Stimulated activated CD4-positive, alpha-beta T cell treated with anti-CD3 and anti-CD28 coated beads, Interleukin-1b, Interleukin-23, amount 100 ng/mL, for 4 hours (primary cell): ENCODE results near the gene ITPR1.

ENCODE experiments used
- DNase-seq, 2 donors: peaks; one replicate each; pipeline ENCODE4 v3.0.0-alpha.2; 2020; ENCODE audit warnings: low read depth in 2 of 2

ITPR1 gene

DNA sequence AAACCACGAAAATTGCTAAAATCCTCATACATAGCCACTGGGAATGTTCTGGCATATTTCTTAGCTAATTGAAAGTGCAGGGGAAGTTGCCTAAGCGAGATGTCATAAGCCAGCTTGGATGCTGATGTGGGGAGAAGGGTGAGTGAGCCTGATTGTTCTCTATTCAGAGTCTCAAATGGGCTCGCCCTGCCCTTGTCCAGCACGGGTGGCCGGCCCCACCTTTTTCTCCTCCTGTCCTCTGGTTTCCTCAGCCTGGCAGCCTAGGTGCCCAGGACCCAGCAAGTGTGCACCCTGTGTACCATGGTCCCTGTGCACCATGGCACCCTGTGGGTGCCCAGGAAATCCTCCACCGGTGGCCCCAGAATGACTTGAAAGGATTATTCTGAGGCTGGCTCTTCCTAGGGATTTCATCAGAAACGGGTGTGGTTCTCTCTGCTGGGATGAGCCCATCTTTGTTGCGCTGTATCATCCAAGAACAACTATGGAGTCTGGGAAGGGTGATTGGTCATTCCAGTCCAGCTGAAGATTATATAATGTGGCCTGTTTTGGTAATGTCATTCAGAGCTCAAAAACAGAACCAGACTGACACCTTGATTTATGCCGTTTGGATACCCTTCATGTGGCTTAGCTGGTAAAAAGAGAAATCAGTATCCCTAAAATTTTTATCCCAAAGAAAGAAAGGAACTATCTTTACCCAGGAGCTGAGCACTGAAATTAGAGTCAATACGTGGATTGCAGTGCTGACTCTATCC lies 335.3 kb downstream of the ITPR1 start:
- DNase-seq, result no peak

DNA sequence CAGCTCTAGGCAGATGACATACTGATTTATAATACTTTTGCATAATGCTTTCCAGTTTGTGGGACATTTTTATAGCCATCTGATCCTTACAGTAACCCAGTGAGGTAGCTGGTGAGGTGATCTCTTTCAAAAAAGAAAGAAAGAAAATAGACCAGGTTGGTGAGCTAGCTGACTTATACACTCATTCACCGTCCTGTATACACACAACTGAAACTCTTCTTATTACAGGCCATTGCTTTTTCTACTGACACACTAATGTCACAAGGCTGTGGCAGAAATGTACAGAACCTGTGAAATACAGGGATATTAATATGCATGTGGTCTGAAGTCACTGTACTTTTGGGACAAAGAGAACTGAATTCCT lies 335.9 kb downstream of the ITPR1 start:
- no peak for DNase-seq

GRCh38 chr3:4830586-4830914 lies 337.4 kb downstream of the ITPR1 start:
- DNase-seq, result no peak

DNA sequence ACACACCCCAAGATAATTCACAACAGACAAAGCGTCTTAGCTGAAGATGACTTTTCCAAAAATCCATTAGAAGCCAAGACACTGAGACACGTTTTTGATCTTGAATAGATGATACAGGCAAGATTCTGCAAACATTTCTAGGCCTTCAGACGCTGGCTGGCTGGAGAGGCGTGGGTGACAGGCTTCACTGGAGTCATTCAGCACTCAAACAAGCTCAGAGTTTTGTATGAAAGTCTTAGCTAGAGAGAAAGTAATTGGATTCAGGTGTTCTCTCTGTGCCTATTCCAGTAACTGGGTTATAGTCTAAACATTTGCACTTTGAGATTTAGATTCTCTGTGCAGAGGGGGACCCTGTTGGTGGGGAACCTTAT lies 338.4 kb downstream of the ITPR1 start:
- no peak for DNase-seq

DNA sequence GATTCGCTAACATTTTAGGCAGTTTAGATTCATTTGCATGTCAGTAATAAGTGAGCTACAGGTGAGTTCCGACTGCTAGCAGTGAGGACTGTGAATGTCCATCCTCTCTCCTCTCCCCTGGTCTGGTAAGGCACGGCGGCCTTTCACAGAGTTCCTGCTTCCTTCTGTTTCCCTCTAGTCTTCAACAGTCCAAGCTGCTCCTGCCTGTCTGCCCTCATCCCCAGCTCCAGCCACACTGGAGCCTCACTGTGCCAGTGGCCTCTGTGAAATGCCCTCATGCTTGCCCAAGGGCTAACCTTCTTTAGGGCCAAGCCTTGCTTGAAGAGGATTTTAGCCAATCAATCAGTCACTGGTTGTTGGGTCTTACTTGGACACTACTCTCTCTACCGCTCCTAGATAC lies 340.3 kb downstream of the ITPR1 start:
- no peak for DNase-seq

DNA sequence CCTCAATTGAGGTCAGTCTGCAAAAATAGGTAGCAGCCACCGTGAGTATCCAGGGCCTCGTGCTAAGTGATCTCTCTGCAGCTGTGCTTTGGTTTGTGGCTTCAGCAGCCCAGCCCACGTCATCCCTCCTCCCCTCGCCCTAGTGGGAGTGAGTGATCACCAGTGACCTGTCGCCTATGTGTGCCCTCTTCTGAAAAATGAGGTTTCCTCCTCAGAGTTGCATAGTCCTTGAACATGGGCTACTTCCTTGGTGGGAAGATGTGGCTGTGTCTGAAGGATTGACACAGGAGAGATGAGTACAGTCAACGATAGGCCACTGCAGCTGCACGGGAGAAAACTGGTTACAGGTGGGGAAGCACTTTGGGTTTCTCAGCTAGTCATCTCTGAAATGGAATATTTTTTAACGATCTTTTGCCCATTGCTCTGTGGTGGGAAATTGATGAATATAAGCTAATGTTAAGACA lies 341.3 kb downstream of the ITPR1 start:
- peak in 1 of 2 donors; percentile 33 for DNase-seq

DNA sequence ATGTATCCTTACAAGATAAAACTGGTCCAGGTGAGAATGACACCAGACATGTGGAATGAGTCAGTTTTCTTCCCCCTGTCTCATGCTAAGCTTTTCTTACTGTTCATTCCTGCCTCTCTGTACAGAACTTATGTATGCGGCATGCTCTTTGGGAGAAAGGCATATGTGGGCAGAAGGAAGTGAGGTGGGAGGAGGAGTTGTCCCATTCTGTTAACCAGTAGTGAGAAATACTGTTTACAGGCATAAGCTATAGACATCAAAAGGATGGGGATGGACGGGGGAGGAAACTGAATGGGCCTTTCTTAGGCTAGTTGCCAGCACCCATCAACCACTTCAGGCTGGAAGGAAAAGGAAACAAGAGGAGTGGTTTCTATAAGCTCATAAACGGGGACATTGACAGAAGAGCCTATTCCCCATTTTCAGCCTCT lies 342.5 kb downstream of the ITPR1 start:
- no peak for DNase-seq

DNA sequence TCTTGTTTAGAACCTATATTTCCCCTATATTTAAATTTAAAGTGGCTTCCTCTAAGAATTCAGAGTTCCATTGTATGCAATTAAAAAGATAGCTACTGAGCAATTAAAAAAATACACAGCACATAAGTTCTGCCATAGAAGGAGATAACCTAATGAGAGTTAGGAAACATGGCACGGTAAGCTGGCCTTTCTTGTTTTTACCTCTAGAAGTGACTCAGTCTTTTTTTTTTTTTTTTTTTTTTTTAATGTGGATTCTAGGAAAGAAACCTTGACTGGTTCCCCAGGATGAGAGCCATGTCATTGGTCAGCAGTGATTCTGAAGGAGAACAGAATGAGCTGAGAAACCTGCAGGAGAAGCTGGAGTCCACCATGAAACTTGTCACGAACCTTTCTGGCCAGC lies 343.4 kb downstream of the ITPR1 start:
- DNase-seq, result no peak

- DNase-seq, result no peak
Observed at GRCh38 chr3:4837374-4837930, 344.3 kb downstream of the ITPR1 start.

GRCh38 chr3:4838621-4839022 lies 345.5 kb downstream of the ITPR1 start:
- no peak for DNase-seq

DNA sequence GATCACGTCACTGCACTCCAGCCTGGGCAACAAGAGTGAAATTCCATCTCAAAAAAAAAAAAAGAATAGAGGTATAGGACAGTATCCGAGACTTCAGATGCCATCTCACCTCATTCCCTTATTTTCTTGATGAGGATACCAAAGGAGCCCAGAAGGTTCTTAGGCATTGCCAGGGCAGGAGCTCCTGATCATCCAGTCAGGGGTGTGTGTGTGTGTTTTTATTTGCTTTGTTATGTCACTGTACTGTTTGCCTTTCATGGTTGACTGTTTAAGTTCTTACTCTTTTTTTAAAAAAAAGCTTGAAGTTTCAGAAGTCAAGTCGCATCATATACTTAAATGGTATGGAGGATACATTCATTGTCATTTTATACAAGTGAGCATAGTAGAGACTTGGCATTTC lies 346.1 kb downstream of the ITPR1 start:
- DNase-seq, result no peak

DNA sequence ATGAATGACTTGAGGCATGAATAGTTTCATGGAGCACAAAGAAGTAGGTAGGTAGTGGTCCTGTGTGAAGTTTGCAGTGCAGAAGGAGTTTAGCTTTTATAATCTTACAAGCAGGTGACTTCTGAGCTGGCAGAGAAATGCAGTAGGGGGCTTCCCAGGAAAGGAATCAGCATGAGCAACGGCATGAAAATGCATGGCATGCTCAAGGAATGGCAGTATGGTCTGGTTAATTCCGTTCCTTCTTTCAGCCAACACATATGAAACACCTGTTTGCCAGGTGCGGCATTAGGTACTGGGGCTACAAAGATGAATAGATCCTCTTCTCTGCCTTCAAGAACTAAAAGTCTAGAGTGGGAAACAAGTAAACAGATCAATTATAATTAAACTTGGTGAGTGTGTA lies 348.1 kb downstream of the ITPR1 start:
- DNase-seq, result no peak

GRCh38 chr3:4841776-4842440 lies 348.8 kb downstream of the ITPR1 start:
- no peak for DNase-seq

DNA sequence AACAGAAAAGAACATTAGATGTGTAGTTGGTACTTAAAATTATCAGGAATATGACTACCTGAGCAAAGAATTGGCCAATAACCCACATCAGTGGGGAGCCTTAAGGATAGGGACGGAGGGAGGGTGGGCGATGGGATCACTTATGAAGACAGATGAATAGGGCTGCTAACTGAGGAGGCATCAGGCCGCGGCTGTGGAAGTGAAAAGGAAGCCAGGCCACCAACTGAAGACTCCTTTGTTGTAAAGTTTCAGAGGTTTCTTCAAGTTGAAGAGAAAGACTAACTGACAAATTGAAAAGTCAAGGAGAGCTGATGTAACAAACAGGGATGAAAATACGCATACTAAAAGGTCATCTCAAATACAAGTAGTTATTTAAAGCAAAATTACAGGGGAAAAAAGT lies 350.5 kb downstream of the ITPR1 start:
- DNase-seq, result no peak

DNA sequence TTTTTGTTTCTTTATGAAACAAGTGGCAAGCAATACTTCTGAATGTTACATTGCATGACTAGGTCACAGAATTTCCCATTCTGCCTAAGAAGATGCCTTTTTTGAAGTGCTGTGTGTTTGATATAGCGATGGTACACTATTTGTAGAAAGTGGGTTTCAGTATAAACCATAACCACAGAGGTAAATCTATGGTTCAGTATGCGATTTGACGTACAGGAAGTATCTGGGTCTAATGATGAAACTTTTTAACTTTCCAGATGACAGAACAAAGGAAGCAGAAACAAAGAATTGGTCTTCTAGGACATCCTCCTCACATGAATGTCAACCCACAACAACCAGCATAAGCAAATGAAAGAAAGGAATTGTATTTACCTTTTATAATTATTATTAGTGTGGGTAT lies 352.7 kb downstream of the ITPR1 start:
- DNase-seq, result no peak

DNA sequence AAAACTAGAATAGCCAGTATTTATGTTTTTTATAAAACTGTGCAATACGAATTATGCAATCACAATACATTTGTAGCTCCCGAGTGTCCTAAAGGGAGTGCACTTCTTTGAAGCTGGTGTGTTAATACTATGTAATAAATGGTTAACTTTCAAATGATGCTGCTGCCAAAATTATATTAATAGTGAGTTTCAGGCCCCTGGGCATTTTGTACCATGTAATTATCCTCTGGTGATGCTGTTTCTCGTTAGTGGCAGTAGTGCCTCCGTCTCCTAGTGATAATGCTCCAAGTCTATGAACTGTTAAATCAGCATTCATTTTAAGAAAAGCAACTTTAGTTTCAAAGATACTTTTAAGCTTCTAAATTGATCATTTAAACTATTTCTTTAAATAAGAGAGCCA lies 353.4 kb downstream of the ITPR1 start:
- DNase-seq, result no peak

- DNase-seq, result no peak
Observed at GRCh38 chr3:4848176-4848825, 355.2 kb downstream of the ITPR1 start.

DNA sequence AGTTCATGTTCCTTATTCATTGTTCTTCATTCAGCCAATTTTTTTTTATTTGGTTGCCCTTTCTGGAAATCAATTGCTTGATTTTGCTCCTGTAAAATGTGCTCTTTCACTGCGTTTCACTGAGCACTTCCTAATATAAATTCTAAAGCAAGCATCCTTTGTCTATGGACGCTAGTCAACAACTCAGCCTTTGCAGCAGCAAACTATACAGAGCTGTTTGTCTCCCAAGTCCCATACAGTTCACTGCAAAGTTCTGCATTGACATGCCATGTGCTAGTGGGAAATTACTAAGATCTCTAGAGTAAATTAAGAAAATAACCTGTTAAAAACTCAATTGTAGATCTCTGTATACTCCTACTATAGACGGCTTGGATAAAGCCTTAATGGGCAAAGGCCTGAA lies 356.0 kb downstream of the ITPR1 start:
- no peak for DNase-seq

GRCh38 chr3:4849739-4850138 lies 356.6 kb downstream of the ITPR1 start:
- no peak for DNase-seq

DNA sequence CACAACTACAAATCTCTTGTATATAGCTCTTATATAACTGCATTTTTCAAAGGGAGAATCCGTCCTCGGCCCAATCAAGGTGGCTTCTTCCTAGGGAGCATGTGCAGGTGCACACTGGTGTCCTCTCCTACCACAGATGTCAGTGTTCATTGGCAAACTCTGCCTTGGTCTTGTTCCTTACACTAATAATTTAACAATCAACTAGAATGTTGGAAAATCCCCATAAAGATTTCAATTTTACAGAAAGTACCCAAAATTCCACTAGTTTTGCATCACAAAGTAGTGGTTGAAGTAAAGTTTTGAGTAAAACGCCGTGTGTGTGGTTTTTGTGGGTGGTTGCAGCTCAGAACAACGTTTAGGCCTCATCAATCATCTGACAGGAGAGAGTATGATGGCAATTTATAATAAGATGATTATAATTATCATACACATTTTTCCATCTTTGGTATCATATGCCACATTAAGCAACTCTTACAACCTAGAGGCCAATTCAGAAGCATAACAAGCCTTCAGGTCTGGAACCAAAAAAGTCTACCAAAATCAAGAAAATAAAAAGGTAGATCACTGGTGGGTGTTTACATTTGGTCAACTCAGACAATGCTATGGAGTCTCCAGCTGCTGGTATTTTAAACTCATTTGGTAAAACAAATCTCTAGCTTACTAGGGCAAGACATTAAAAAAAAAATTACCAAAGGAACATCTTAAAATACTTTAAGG lies 357.2 kb downstream of the ITPR1 start:
- no peak for DNase-seq

- no peak for DNase-seq
Observed at GRCh38 chr3:4850928-4851265, 357.7 kb downstream of the ITPR1 start.
